ENCODE results near the gene RIPK4. TPM values are rescaled to one million over a fixed set of nuclear protein-coding genes. Genes with fewer than 3 reads are reported as not detected.

RIPK4 gene
- total and polyA plus RNA-seq, 2 donors from 2014 or later = 11.6 to 32.6 TPM

- Histone ChIP-seq H3K9me3 (ENCODE audit: control insufficient read depth in 2 of 3, insufficient read depth in 1 of 3, low read length in 3 of 3) (no peaks in the 10 kb centered on the region), H3K27me3 (ENCODE audit: control insufficient read depth, insufficient read depth, low read length) (no peaks in the 10 kb centered on the region), H3K9ac (ENCODE audit: low read length in 3 of 3) (no peak overlapping the region), H3K4me1 (ENCODE audit: control insufficient read depth in 2 of 3, insufficient read depth in 2 of 3, low read depth in 1 of 3, low read length in 3 of 3) (peaks cover 0 to 9% (median 7%) of the 10 kb centered on the region in 3 donors), H3K27ac (ENCODE audit: low read depth in 2 of 2, low read length in 2 of 2) (no peak overlapping the region), H3K4me3 (ENCODE audit: low read length in 3 of 3) (no peak overlapping the region), H3K36me3 (ENCODE audit: control insufficient read depth in 2 of 3, insufficient read depth in 3 of 3, low read length in 3 of 3) (peaks cover 2 to 80% (median 36%) of the 10 kb centered on the region in 3 donors)
- no peak for FAIRE-seq
- no peak for TF ChIP-seq CTCF (IDR thresholded peaks at IDR 0.05; ENCODE audit: borderline replicate concordance, extremely low read depth, insufficient read depth)
- peak in 1 of 5 donors; percentile 49 for DNase-seq
- intact Hi-C loops (cut with DNase I) = no loop called here
Observed at GRCh38 chr21:41745026-41745820, 21.6 kb downstream of the RIPK4 start.

DNA sequence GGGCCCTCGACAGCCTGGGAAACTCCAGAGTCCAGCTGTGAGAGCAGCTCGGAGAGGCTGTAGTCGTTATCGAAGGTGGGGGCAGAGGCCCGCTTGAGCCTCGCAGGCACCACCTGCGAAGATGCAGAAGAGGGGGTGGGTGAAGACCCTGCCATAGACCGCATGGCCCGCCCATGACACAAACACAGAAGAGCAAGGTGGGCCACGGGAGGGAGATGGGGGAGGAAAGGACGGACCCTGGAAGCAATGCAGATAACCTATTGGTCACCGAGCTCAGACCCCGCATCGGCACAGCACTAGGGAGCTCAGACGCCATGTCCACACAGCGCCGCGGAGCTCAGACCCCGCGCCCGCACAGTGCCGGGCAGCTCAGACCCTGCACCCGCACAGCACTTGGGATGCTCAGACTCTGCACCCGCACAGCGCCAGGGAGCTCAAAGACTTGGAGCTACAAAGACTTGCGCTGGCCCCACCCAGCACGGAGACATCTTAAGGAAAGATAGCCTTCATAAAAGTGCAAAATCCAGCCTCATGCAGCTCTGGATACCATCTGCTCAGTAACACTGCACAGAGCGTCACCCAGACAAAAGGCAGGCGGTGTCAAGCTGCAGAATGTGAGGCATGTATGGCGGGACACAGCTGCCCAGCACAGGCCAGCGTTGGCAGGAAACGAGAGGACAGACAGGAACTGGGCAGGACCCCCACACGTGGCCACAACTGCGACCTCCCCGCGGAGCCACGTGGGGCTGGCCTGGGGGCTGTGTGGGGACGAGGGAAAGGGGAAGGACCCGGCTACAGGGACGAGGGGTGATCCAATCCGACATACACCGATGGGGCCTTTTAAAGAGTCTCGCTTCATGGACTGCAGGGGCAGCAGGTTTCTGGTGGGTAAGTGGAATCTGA lies 22.6 kb downstream of the RIPK4 start:
- Histone ChIP-seq H3K9me3 (ENCODE audit: control insufficient read depth in 2 of 3, insufficient read depth in 1 of 3, low read length in 3 of 3) (no peaks in the 10 kb centered on the region), H3K4me1 (ENCODE audit: control insufficient read depth in 2 of 3, insufficient read depth in 2 of 3, low read depth in 1 of 3, low read length in 3 of 3) (peaks cover 0 to 4% (median 2%) of the 10 kb centered on the region in 3 donors), H3K27me3 (ENCODE audit: control insufficient read depth, insufficient read depth, low read length) (no peaks in the 10 kb centered on the region), H3K27ac (ENCODE audit: low read depth in 2 of 2, low read length in 2 of 2) (no peak overlapping the region), H3K4me3 (ENCODE audit: low read length in 3 of 3) (no peak overlapping the region), H3K9ac (ENCODE audit: low read length in 3 of 3) (no peak overlapping the region), H3K36me3 (ENCODE audit: control insufficient read depth in 2 of 3, insufficient read depth in 3 of 3, low read length in 3 of 3) (peaks cover 2 to 86% (median 35%) of the 10 kb centered on the region in 3 donors)
- DNase-seq (peak in 2 of 5 donors; percentile 33 to 53), FAIRE-seq (no peak)
- no peak for TF ChIP-seq CTCF (IDR thresholded peaks at IDR 0.05; ENCODE audit: borderline replicate concordance, extremely low read depth, insufficient read depth)
- intact Hi-C loops (cut with DNase I) = no loop called here

GRCh38 chr21:41743321-41744027 lies 23.4 kb downstream of the RIPK4 start:
- peak in 1 of 5 donors; percentile 59 for DNase-seq
- Histone ChIP-seq H3K4me3 (ENCODE audit: low read length in 3 of 3) (no peak overlapping the region), H3K9ac (ENCODE audit: low read length in 3 of 3) (no peak overlapping the region), H3K36me3 (ENCODE audit: control insufficient read depth in 2 of 3, insufficient read depth in 3 of 3, low read length in 3 of 3) (peaks cover 2 to 83% (median 31%) of the 10 kb centered on the region in 3 donors), H3K27ac (ENCODE audit: low read depth in 2 of 2, low read length in 2 of 2) (no peak overlapping the region), H3K9me3 (ENCODE audit: control insufficient read depth in 2 of 3, insufficient read depth in 1 of 3, low read length in 3 of 3) (peaks cover 0 to 5% (median 0%) of the 10 kb centered on the region in 3 donors), H3K4me1 (ENCODE audit: control insufficient read depth in 2 of 3, insufficient read depth in 2 of 3, low read depth in 1 of 3, low read length in 3 of 3) (no peaks in the 10 kb centered on the region), H3K27me3 (ENCODE audit: control insufficient read depth, insufficient read depth, low read length) (no peaks in the 10 kb centered on the region)
- intact Hi-C loops (cut with DNase I) = no loop called here
- TF ChIP-seq CTCF (IDR thresholded peaks at IDR 0.05; ENCODE audit: borderline replicate concordance, extremely low read depth, insufficient read depth) = no peak
- FAIRE-seq = no peak
